K562 treated with DMSO at 1 percent for 48 hours (cell line): ENCODE measurements around the gene CRNN. TPM values are rescaled to one million over a fixed set of nuclear protein-coding genes. Genes with fewer than 3 reads are reported as not detected.

Source experiments
- total RNA-seq: library from RNA; unstranded; fragments of 300-600 nt; gene quantifications from 2 replicates; pipeline ENCODE4 v1.2.3, GENCODE V29; 2022; ENCODE audit warnings: low replicate concordance; ENCODE audit errors: extremely low read depth

Gene CRNN
- not detected in 2 replicates for total RNA-seq

GRCh38 chr1:152413909-152414308 is at the start of gene CRNN:
Gene CRNN (minus strand): TSS chr1:152414263. CDS start chr1:152412233, 2,030 bp downstream.

GRCh38 chr1:152359906-152360305 is 54.2 kb downstream of the CRNN start, which contains the start of gene FLG2:
Gene FLG2 (minus strand): TSS chr1:152360006. CDS start chr1:152358884, 1,122 bp downstream.

Other genes starting within 250 kb of the CRNN start
- not detected in 2 replicates for gene HRNR, start 190.1 kb downstream of the CRNN start, total RNA-seq
- gene FLG, start 89.0 kb downstream of the CRNN start, total RNA-seq = not detected in 2 replicates
- not detected in 2 replicates for gene FLG2, start 54.3 kb downstream of the CRNN start, total RNA-seq
- not detected in 2 replicates for gene LCE5A, start 96.5 kb upstream of the CRNN start, total RNA-seq
- not detected in 2 replicates for gene CRCT1, start 100.2 kb upstream of the CRNN start, total RNA-seq
- gene LCE3E, start 152.5 kb upstream of the CRNN start, total RNA-seq = not detected in 2 replicates
- not detected in 2 replicates for gene LCE3D, start 166.3 kb upstream of the CRNN start, total RNA-seq
- not detected in 2 replicates for gene LCE3C, start 186.0 kb upstream of the CRNN start, total RNA-seq
- not detected in 2 replicates for gene LCE3B, start 199.5 kb upstream of the CRNN start, total RNA-seq
- not detected in 2 replicates for gene LCE3A, start 208.8 kb upstream of the CRNN start, total RNA-seq
- gene LCE2D, start 249.1 kb upstream of the CRNN start, total RNA-seq = not detected in 2 replicates